Measurements from ENCODE around the gene GHR.

GHR gene

DNA sequence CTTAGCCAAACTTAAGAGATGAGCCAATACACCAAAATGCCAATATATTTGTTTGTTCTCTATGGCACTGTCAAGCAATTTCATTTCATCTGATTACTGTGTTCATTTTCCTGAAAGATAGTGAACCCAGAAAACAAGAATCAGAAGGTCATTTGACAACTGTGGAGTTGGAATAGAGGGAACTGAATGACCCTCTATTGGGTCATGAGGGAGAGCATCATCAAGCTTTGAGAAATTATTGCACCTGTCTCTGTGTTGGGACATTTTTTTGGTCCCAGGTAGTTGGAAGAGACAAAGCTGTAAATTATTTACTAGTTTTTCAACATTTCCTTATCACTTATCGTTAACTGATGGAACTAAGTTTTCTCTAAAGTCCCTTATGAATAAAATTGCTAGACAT, 129.4 kb downstream of the GHR start:
- Histone ChIP-seq H3K36me3 (ENCODE audit: control insufficient read depth, insufficient read depth, low read length) (no peaks in the 10 kb centered on the region), H4K5ac (ENCODE audit: low read length) (no peak overlapping the region), H3K27me3 (ENCODE audit: insufficient read depth, low read length, poor library complexity) (no peaks in the 10 kb centered on the region), H2BK5ac (ENCODE audit: low read length) (no peak overlapping the region), H2AK5ac (ENCODE audit: low read length) (no peak overlapping the region), H3K79me1 (ENCODE audit: low read length) (no peaks in the 10 kb centered on the region), H3K18ac (ENCODE audit: low read length) (no peak overlapping the region), H3K79me2 (ENCODE audit: control insufficient read depth, insufficient read depth, low read length) (no peaks in the 10 kb centered on the region), H3K4ac (ENCODE audit: low read depth, low read length) (no peak overlapping the region), H2BK15ac (replicated peaks; ENCODE audit: low read depth) (no peak overlapping the region), H3K23ac (ENCODE audit: low read length) (no peak overlapping the region), H3K56ac (ENCODE audit: low read length) (no peak overlapping the region), H3K4me2 (ENCODE audit: low read length) (no peak overlapping the region), H3K4me1 (ENCODE audit: control insufficient read depth, low read depth, low read length) (peaks cover 3% of the 10 kb centered on the region), H4K8ac (ENCODE audit: low read depth, low read length) (no peak overlapping the region), H3K4me3 (ENCODE audit: low read length) (no peak overlapping the region), H3K9ac (ENCODE audit: low read length) (no peak overlapping the region), H2BK120ac (ENCODE audit: low read depth, low read length) (no peak overlapping the region), H3K27ac (ENCODE audit: low read depth, low read length) (no peak overlapping the region)
- WGBS (ENCODE audit: extremely low coverage, insufficient coverage, low lambda C conversion rate): no CpG with 5 or more reads among the region's 1 CpG
- DNase-seq: no peak

DNA sequence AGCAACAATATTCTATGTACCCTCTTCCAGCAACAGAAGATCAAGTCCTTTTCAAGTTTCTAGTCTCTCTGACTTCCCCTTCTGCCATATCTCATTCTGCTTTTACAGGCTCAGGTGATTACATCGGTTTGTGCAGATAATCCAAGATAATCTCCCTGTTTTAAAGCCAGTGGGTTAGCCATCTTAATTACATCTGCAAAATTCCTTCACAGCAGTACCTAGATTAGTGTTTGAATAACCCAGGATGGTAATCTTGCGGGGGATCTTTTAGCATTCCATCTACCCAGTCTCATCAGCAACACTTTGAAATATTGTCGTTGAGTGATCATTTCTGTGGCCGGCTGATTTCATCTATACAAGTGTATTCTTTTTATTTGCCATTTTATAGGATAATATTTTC, 130.2 kb downstream of the GHR start:
- Histone ChIP-seq H3K27ac (ENCODE audit: low read depth, low read length) (no peak overlapping the region), H3K79me1 (ENCODE audit: low read length) (no peaks in the 10 kb centered on the region), H3K4ac (ENCODE audit: low read depth, low read length) (no peak overlapping the region), H3K79me2 (ENCODE audit: control insufficient read depth, insufficient read depth, low read length) (no peaks in the 10 kb centered on the region), H3K36me3 (ENCODE audit: control insufficient read depth, insufficient read depth, low read length) (no peaks in the 10 kb centered on the region), H4K8ac (ENCODE audit: low read depth, low read length) (no peak overlapping the region), H3K9ac (ENCODE audit: low read length) (no peak overlapping the region), H3K18ac (ENCODE audit: low read length) (peak overlapping the region; percentile 76), H2BK5ac (ENCODE audit: low read length) (no peak overlapping the region), H3K23ac (ENCODE audit: low read length) (no peak overlapping the region), H3K4me1 (ENCODE audit: control insufficient read depth, low read depth, low read length) (peaks cover 3% of the 10 kb centered on the region), H3K56ac (ENCODE audit: low read length) (no peak overlapping the region), H3K4me2 (ENCODE audit: low read length) (no peak overlapping the region), H2AK5ac (ENCODE audit: low read length) (no peak overlapping the region), H2BK15ac (replicated peaks; ENCODE audit: low read depth) (no peak overlapping the region), H3K27me3 (ENCODE audit: insufficient read depth, low read length, poor library complexity) (no peaks in the 10 kb centered on the region), H2BK120ac (ENCODE audit: low read depth, low read length) (no peak overlapping the region), H3K4me3 (ENCODE audit: low read length) (no peak overlapping the region), H4K5ac (ENCODE audit: low read length) (no peak overlapping the region)
- peak; percentile 88 for DNase-seq
- WGBS (ENCODE audit: extremely low coverage, insufficient coverage, low lambda C conversion rate): no CpG with 5 or more reads among the region's 4 CpGs

DNA sequence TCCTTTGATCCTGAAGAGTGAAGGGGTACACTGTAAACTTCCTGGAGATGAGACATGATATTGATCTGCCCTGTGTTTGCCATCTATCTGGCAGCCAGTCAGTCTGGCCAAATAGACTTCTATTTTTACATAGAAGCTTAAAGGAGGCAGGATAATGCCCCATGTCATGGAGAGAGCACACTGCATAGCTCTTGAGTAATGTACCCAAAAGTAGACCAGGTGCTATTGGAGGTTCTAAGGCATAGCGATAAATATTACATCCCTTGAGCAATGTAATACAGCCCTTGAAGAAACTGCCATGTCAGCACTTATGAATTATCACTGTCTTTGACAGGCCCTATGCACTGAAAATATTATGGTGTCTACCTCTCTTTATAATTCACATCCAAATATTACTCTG, 131.8 kb downstream of the GHR start:
- H3K27me3 ChIP-seq (ENCODE audit: insufficient read depth, low read length, poor library complexity): no peaks in the 10 kb centered on the region
- no peaks in the 10 kb centered on the region for H3K36me3 ChIP-seq (ENCODE audit: control insufficient read depth, insufficient read depth, low read length)

DNA sequence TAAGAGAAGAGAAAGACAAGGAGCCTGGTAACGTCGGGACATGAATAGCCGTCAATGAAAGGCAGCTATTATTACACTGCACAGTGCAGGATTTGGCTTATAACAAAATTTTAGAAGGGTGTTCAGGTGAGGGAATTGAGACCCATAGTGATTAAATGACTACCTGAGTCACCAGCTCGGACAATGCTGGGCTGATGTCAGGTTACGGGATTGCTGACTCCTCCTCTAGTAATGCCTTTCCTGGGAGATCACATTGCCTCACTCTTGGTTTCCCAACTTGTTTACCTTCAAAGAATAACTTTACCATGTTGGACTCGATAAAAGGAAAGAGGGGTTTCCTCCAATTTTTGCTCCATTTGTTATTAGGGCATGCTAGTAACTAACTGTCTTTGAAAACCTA, 132.6 kb downstream of the GHR start:
- Histone ChIP-seq H3K18ac (ENCODE audit: low read length) (no peak overlapping the region), H3K4me2 (ENCODE audit: low read length) (no peak overlapping the region), H4K5ac (ENCODE audit: low read length) (no peak overlapping the region), H3K23ac (ENCODE audit: low read length) (no peak overlapping the region), H3K27ac (ENCODE audit: low read depth, low read length) (no peak overlapping the region), H3K79me2 (ENCODE audit: control insufficient read depth, insufficient read depth, low read length) (no peaks in the 10 kb centered on the region), H3K4me3 (ENCODE audit: low read length) (no peak overlapping the region), H2BK120ac (ENCODE audit: low read depth, low read length) (no peak overlapping the region), H3K4me1 (ENCODE audit: control insufficient read depth, low read depth, low read length) (peaks cover 3% of the 10 kb centered on the region), H2AK5ac (ENCODE audit: low read length) (no peak overlapping the region), H3K9ac (ENCODE audit: low read length) (no peak overlapping the region), H3K56ac (ENCODE audit: low read length) (no peak overlapping the region), H3K4ac (ENCODE audit: low read depth, low read length) (no peak overlapping the region), H3K36me3 (ENCODE audit: control insufficient read depth, insufficient read depth, low read length) (no peaks in the 10 kb centered on the region), H2BK5ac (ENCODE audit: low read length) (no peak overlapping the region), H3K79me1 (ENCODE audit: low read length) (no peaks in the 10 kb centered on the region), H2BK15ac (replicated peaks; ENCODE audit: low read depth) (no peak overlapping the region), H3K27me3 (ENCODE audit: insufficient read depth, low read length, poor library complexity) (no peaks in the 10 kb centered on the region), H4K8ac (ENCODE audit: low read depth, low read length) (no peak overlapping the region)
- no CpG with 5 or more reads among the region's 6 CpGs for WGBS (ENCODE audit: extremely low coverage, insufficient coverage, low lambda C conversion rate)
- DNase-seq: peak; percentile 51

More for the DNA sequence above, 131.8 kb downstream of the GHR start:
- H2BK5ac ChIP-seq (ENCODE audit: low read length): no peak overlapping the region
- no peak overlapping the region for H3K27ac ChIP-seq (ENCODE audit: low read depth, low read length)
- no peak overlapping the region for H2AK5ac ChIP-seq (ENCODE audit: low read length)
- H3K23ac ChIP-seq (ENCODE audit: low read length): no peak overlapping the region
- H3K9ac ChIP-seq (ENCODE audit: low read length): no peak overlapping the region
- no peak overlapping the region for H3K4me3 ChIP-seq (ENCODE audit: low read length)
- H4K8ac ChIP-seq (ENCODE audit: low read depth, low read length): no peak overlapping the region
- H3K4me2 ChIP-seq (ENCODE audit: low read length): no peak overlapping the region
- H3K4me1 ChIP-seq (ENCODE audit: control insufficient read depth, low read depth, low read length): peaks cover 3% of the 10 kb centered on the region
- H3K79me2 ChIP-seq (ENCODE audit: control insufficient read depth, insufficient read depth, low read length): no peaks in the 10 kb centered on the region
- no CpG with 5 or more reads among the region's 1 CpG for WGBS (ENCODE audit: extremely low coverage, insufficient coverage, low lambda C conversion rate)
- no peaks in the 10 kb centered on the region for H3K79me1 ChIP-seq (ENCODE audit: low read length)
- no peak for DNase-seq
- H3K18ac ChIP-seq (ENCODE audit: low read length): no peak overlapping the region
- H3K4ac ChIP-seq (ENCODE audit: low read depth, low read length): no peak overlapping the region
- no peak overlapping the region for H2BK15ac ChIP-seq (replicated peaks; ENCODE audit: low read depth)
- H2BK120ac ChIP-seq (ENCODE audit: low read depth, low read length): no peak overlapping the region
- no peak overlapping the region for H3K56ac ChIP-seq (ENCODE audit: low read length)
- H4K5ac ChIP-seq (ENCODE audit: low read length): no peak overlapping the region

DNA sequence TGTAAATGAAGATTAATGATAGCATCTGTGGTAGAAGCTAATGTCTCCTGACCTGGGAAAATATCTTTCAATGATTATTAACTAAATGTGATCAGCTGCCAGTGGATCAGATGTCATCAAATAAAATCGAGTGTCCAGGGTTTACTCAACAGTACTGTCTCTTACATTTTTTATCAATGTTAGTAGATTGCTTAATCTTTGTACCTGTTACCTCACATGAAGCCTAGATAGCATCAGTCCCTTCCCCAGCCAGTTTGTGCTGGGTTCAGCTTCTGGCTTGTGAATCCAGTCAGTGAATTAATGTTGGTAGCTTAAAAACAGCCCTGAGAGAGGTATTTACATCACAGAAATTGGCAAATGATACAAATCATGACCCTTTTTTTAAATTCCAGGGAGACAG, 134.4 kb downstream of the GHR start:
- Histone ChIP-seq H2BK5ac (ENCODE audit: low read length) (no peak overlapping the region), H3K27ac (ENCODE audit: low read depth, low read length) (no peak overlapping the region), H4K5ac (ENCODE audit: low read length) (no peak overlapping the region), H3K27me3 (ENCODE audit: insufficient read depth, low read length, poor library complexity) (no peaks in the 10 kb centered on the region), H3K9ac (ENCODE audit: low read length) (no peak overlapping the region), H3K23ac (ENCODE audit: low read length) (no peak overlapping the region), H4K8ac (ENCODE audit: low read depth, low read length) (no peak overlapping the region), H3K79me1 (ENCODE audit: low read length) (no peaks in the 10 kb centered on the region), H3K4me1 (ENCODE audit: control insufficient read depth, low read depth, low read length) (peaks cover 3% of the 10 kb centered on the region), H2BK15ac (replicated peaks; ENCODE audit: low read depth) (no peak overlapping the region), H2AK5ac (ENCODE audit: low read length) (no peak overlapping the region), H3K4me2 (ENCODE audit: low read length) (no peak overlapping the region), H2BK120ac (ENCODE audit: low read depth, low read length) (no peak overlapping the region), H3K4ac (ENCODE audit: low read depth, low read length) (no peak overlapping the region), H3K79me2 (ENCODE audit: control insufficient read depth, insufficient read depth, low read length) (no peaks in the 10 kb centered on the region), H3K36me3 (ENCODE audit: control insufficient read depth, insufficient read depth, low read length) (no peaks in the 10 kb centered on the region), H3K18ac (ENCODE audit: low read length) (no peak overlapping the region), H3K56ac (ENCODE audit: low read length) (no peak overlapping the region), H3K4me3 (ENCODE audit: low read length) (no peak overlapping the region)
- no peak for DNase-seq
- WGBS (ENCODE audit: extremely low coverage, insufficient coverage, low lambda C conversion rate): no CpG with 5 or more reads among the region's 1 CpG

DNA sequence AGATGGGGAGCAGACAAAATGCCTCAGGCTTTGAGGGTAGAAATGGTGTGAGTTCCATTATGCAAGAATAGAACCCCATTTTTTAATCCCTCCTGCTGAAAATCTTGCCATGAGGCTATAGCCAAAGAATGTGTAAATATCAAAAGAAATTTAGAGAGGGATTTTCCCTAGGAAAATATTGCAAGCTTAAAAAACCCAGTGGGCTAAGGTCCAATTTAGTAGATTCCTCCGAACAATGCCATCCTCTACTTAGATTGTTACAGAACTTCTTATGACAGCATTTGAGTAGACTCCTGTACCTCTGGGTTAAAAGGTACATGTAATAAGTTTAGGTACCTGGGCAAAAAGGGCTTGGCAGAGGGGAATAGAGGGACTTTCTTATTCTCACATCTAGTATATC, 138.4 kb downstream of the GHR start:
- Histone ChIP-seq H3K4me2 (ENCODE audit: low read length) (no peak overlapping the region), H3K56ac (ENCODE audit: low read length) (no peak overlapping the region), H3K4me1 (ENCODE audit: control insufficient read depth, low read depth, low read length) (no peaks in the 10 kb centered on the region), H3K79me1 (ENCODE audit: low read length) (no peaks in the 10 kb centered on the region), H4K5ac (ENCODE audit: low read length) (no peak overlapping the region), H3K27ac (ENCODE audit: low read depth, low read length) (no peak overlapping the region), H3K79me2 (ENCODE audit: control insufficient read depth, insufficient read depth, low read length) (no peaks in the 10 kb centered on the region), H2BK15ac (replicated peaks; ENCODE audit: low read depth) (no peak overlapping the region), H2AK5ac (ENCODE audit: low read length) (no peak overlapping the region), H3K4me3 (ENCODE audit: low read length) (no peak overlapping the region), H3K4ac (ENCODE audit: low read depth, low read length) (no peak overlapping the region), H3K27me3 (ENCODE audit: insufficient read depth, low read length, poor library complexity) (no peaks in the 10 kb centered on the region), H3K9ac (ENCODE audit: low read length) (no peak overlapping the region), H2BK5ac (ENCODE audit: low read length) (no peak overlapping the region), H3K18ac (ENCODE audit: low read length) (no peak overlapping the region), H4K8ac (ENCODE audit: low read depth, low read length) (no peak overlapping the region), H2BK120ac (ENCODE audit: low read depth, low read length) (no peak overlapping the region), H3K36me3 (ENCODE audit: control insufficient read depth, insufficient read depth, low read length) (no peaks in the 10 kb centered on the region), H3K23ac (ENCODE audit: low read length) (no peak overlapping the region)
- DNase-seq: no peak
- no CpG with 5 or more reads among the region's 1 CpG for WGBS (ENCODE audit: extremely low coverage, insufficient coverage, low lambda C conversion rate)
